PC-3 (cell line): ENCODE results near the gene NAALADL1.

ENCODE experiments used
- CTCF ChIP-seq: fragments of 300-600 bp; sonication (generic); conservative IDR thresholded peaks from 2 replicates; pipeline ENCODE4 v1.5.1; 2017; ENCODE audit warnings: antibody characterized with exemption, low read depth, mild to moderate bottlenecking, low read length
- EZH2 ChIP-seq: fragments of 300-600 bp; sonication (generic); IDR thresholded peaks from one replicate; pipeline ENCODE4 v1.6.1; 2017; ENCODE audit warnings: antibody characterized with exemption, mild to moderate bottlenecking, low read length; ENCODE audit not compliant: unreplicated experiment
- EZH2phosphoT487 ChIP-seq: fragments of 300-600 bp; sonication (generic); IDR thresholded peaks from 2 replicates; pipeline ENCODE4 v1.6.1; 2018; ENCODE audit warnings: mild to moderate bottlenecking, antibody characterized with exemption, low read length, borderline replicate concordance

GRCh38 chr11:65095427-65095826 is 37.1 kb upstream of the NAALADL1 start:
- TF ChIP-seq CTCF (no peak), EZH2phosphoT487 (no peak), EZH2 (no peak)
